KBM-7 (cell line): ENCODE measurements around the gene ASTN2.

Source experiments
- DNase-seq: peaks from one replicate; pipeline ENCODE4 v3.0.0-alpha.2; 2015
- in situ Hi-C: fragments of 300-500 bp; cut with MboI; formaldehyde crosslinking; loops from 2 replicates; pipeline ENCODE4 v1.14.3; 2020; ENCODE audit warnings: low sequenced_read_pairs, low pct_unique_long_range_greater_than_20kb, mixed read lengths

ASTN2 gene

GRCh38 chr9:117414906-117415331, at the start of gene ASTN2:
Gene ASTN2 (minus strand): TSS chr9:117415057. CDS start chr9:117414938, 119 bp downstream.
- no peak for DNase-seq

GRCh38 chr9:117462861-117463260, 48.0 kb upstream of the ASTN2 start:
- in situ Hi-C loops: no loop called here

More at GRCh38 chr9:117414906-117415331, at the start of gene ASTN2:
- in situ Hi-C loops: no loop called here

GRCh38 chr9:117461386-117461785, 46.5 kb upstream of the ASTN2 start:
- in situ Hi-C loops: no loop called here
- no peak for DNase-seq

More at GRCh38 chr9:117462861-117463260, 48.0 kb upstream of the ASTN2 start:
- DNase-seq: no peak

- DNase-seq: no peak
- in situ Hi-C loops: no loop called here
Measured at GRCh38 chr9:117460743-117461142, 45.9 kb upstream of the ASTN2 start.

- no peak for DNase-seq
- in situ Hi-C loops: no loop called here
Measured at GRCh38 chr9:117459913-117460312, 45.1 kb upstream of the ASTN2 start.

GRCh38 chr9:117458066-117458465, 43.2 kb upstream of the ASTN2 start:
- in situ Hi-C loops: no loop called here
- DNase-seq: no peak

GRCh38 chr9:117454711-117455110, 39.9 kb upstream of the ASTN2 start:
- in situ Hi-C loops: no loop called here
- no peak for DNase-seq

- in situ Hi-C loops: no loop called here
- DNase-seq: no peak
Measured at GRCh38 chr9:117453737-117454136, 38.9 kb upstream of the ASTN2 start.

- DNase-seq: no peak
- in situ Hi-C loops: no loop called here
Measured at GRCh38 chr9:117451311-117451710, 36.5 kb upstream of the ASTN2 start.

GRCh38 chr9:117448066-117448465, 33.2 kb upstream of the ASTN2 start:
- in situ Hi-C loops: no loop called here
- no peak for DNase-seq

GRCh38 chr9:117445631-117446030, 30.8 kb upstream of the ASTN2 start:
- in situ Hi-C loops: no loop called here
- no peak for DNase-seq

GRCh38 chr9:117444501-117444900, 29.6 kb upstream of the ASTN2 start:
- in situ Hi-C loops: no loop called here
- no peak for DNase-seq

- in situ Hi-C loops: no loop called here
- DNase-seq: no peak
Measured at GRCh38 chr9:117437283-117437682, 22.4 kb upstream of the ASTN2 start.

GRCh38 chr9:117435630-117436261, 20.9 kb upstream of the ASTN2 start:
- no peak for DNase-seq
- in situ Hi-C loops: no loop called here

GRCh38 chr9:117434566-117434965, 19.7 kb upstream of the ASTN2 start:
- in situ Hi-C loops: no loop called here
- DNase-seq: no peak

GRCh38 chr9:117430813-117431212, 16.0 kb upstream of the ASTN2 start:
- DNase-seq: no peak
- in situ Hi-C loops: no loop called here

- no peak for DNase-seq
- in situ Hi-C loops: no loop called here
Measured at GRCh38 chr9:117427357-117427913, 12.6 kb upstream of the ASTN2 start.

- in situ Hi-C loops: no loop called here
- no peak for DNase-seq
Measured at GRCh38 chr9:117425566-117425965, 10.7 kb upstream of the ASTN2 start.

GRCh38 chr9:117424291-117424690, 9.4 kb upstream of the ASTN2 start:
- DNase-seq: no peak
- in situ Hi-C loops: no loop called here

- in situ Hi-C loops: no loop called here
- no peak for DNase-seq
Measured at GRCh38 chr9:117418111-117418510, 3.3 kb upstream of the ASTN2 start.

- in situ Hi-C loops: no loop called here
- no peak for DNase-seq
Measured at GRCh38 chr9:117416856-117417255, 2.0 kb upstream of the ASTN2 start.
